ACHN (cell line): ENCODE results near the gene SOCS6.
"Not testable (repeated sequence)": the region's sequence is repeated elsewhere in the genome, so short reads cannot be mapped to it uniquely, and the experiment has no call there.

Source experiments
- DNase-seq: peaks from one replicate; pipeline ENCODE4 v3.0.0-alpha.2; 2015
- in situ Hi-C: cut with HindIII; loops from 2 replicates; pipeline ENCODE4 v1.10.0; 2017; ENCODE audit warnings: low sequenced_read_pairs, low pct_ligation_motif_present, low pct_unique_long_range_greater_than_20kb

SOCS6 gene

GRCh38 chr18:70337139-70337972 lies 48.5 kb downstream of the SOCS6 start:
- peak; percentile 79 for DNase-seq
- in situ Hi-C loops: no loop called here

DNA sequence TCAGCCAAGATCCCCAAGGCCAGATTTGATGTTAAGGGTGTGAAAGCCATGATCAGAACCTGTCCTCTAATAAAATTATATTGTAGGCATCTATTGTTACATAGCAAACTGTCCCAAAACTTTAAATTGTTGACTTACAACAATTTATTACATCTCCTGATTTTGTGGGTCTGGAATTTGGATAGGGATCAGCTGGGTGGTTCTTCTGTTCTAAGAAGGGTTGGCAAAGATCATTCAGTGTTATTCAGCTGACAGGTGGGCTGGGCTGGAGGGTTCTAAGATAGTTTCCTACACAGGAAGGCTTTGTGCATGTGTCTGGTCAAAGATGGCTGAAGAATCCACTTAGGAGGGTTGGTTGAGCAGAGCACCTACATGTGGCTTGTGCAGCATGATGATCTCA lies 50.0 kb downstream of the SOCS6 start:
- in situ Hi-C loops: no loop called here
- no peak for DNase-seq

DNA sequence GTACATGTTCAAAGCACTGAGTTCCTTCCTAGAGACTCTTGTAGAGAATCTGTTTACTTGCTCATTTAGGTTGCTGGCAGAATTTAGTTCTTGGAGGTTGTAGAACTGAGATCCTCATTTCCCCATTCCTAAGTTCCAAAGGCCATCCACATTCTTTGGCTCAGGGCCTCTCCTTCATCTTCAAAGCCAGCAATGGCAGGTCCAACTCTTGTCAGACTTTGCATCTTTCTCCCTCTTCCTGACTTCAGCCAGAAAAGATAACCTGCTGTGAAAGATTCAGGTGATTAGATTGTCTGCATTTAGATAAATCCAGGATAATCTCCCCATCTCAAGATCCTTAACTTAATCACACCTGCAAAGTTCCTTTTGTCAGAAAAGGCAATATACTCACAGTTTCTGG lies 51.1 kb downstream of the SOCS6 start:
- in situ Hi-C loops: no loop called here
- no peak for DNase-seq

DNA sequence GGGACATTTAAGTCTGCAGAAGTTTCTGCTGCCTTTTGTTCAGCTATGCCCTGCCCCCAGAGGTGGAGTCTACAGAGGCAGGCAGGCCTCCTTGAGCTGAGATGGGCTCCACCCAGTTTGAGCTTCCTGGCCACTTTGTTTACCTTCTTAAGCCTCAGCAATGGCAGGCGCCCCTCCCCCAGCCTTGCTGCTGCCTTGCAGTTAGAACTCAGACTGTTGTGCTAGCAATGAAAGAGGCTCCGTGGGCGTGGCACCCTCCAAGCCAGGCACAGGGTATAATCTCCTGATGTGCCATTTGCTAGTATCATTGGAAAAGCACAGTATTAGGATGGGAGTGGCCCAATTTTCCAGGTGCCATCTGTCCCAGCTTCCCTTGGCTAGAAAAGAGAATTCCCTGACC lies 59.6 kb downstream of the SOCS6 start:
- DNase-seq, in situ Hi-C loops: not testable (repeated sequence)

DNA sequence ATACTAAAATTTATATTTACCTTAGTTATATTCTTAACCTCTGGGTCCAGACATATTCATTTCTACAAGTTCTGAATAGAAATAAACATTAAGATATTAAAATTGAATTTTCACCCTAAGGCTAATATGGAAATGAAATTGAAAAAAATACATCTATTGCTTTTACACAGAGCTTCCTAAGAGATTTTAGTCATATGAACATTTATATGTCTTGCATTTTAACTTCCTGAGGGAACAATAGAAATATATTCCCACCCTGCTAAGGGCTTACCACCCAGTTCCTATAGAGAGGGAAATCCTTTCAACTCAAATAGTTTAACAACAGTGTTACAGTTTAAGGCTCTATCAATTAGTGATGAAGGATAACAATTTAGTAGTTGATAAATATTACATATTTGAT lies 60.5 kb downstream of the SOCS6 start:
- DNase-seq: no peak
- in situ Hi-C loops: no loop called here

- in situ Hi-C loops: no loop called here
Observed at GRCh38 chr18:70354080-70354479, 65.2 kb downstream of the SOCS6 start.

GRCh38 chr18:70354771-70355170 lies 65.9 kb downstream of the SOCS6 start:
- no peak for DNase-seq
- in situ Hi-C loops: no loop called here

More at GRCh38 chr18:70354080-70354479, 65.2 kb downstream of the SOCS6 start:
- no peak for DNase-seq

- in situ Hi-C loops: no loop called here
Observed at GRCh38 chr18:70355620-70356385, 67.0 kb downstream of the SOCS6 start.

GRCh38 chr18:70358105-70358406 lies 69.2 kb downstream of the SOCS6 start:
- DNase-seq: peak; percentile 66
- in situ Hi-C loops: not testable (repeated sequence)

More at GRCh38 chr18:70355620-70356385, 67.0 kb downstream of the SOCS6 start:
- no peak for DNase-seq

GRCh38 chr18:70359071-70359470 lies 70.2 kb downstream of the SOCS6 start:
- in situ Hi-C loops: no loop called here
- DNase-seq: no peak

GRCh38 chr18:70362258-70362657 lies 73.4 kb downstream of the SOCS6 start:
- in situ Hi-C loops: no loop called here
- no peak for DNase-seq

DNA sequence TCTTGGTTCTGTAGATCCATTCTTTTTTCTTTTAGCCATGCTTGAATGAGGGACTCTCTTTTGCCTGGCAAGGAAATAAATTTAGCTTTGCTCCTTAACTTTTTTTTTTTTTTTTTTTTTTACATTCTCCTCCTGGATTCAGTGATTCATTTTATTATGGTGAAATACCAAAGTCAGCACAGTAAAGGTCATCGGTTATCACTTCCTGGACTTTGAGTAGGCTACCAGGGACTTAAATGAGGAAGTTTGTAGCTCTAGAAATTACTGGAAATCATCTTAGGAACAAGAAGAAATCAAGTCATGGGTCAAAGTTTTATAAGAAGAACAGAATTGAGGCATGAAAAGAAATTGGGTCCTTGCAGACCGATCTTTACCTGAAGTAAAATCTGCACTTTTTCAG lies 75.0 kb downstream of the SOCS6 start:
- in situ Hi-C loops: no loop called here
- peak; percentile 14 for DNase-seq

GRCh38 chr18:70365361-70365760 lies 76.5 kb downstream of the SOCS6 start:
- in situ Hi-C loops: no loop called here
- no peak for DNase-seq

- no peak for DNase-seq
- in situ Hi-C loops: no loop called here
Observed at GRCh38 chr18:70366174-70366573, 77.3 kb downstream of the SOCS6 start.

- DNase-seq: no peak
- in situ Hi-C loops: no loop called here
Observed at GRCh38 chr18:70366670-70367069, 77.8 kb downstream of the SOCS6 start.

- DNase-seq, in situ Hi-C loops: not testable (repeated sequence)
Observed at GRCh38 chr18:70367344-70367743, 78.5 kb downstream of the SOCS6 start.

DNA sequence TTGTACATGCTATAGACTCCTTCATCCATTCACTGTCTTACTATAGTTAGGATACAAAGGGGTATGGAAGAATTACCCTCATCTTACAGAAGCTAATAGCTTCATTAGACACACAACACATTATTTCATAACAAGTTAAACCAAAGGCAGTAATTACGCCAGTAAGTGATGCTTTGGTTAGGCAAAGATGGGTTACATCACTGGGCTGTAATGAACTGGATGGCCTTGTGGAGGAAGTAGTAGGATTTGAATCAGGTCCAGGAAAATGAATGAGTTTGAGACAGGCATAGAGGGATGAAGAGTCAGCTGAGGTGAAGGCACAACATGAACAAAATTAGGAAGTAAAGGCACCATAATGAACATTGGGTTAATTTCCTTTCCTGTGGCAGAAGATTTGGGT lies 80.1 kb downstream of the SOCS6 start:
- DNase-seq: no peak
- in situ Hi-C loops: no loop called here

- in situ Hi-C loops: no loop called here
Observed at GRCh38 chr18:70370762-70371733, 82.2 kb downstream of the SOCS6 start.

DNA sequence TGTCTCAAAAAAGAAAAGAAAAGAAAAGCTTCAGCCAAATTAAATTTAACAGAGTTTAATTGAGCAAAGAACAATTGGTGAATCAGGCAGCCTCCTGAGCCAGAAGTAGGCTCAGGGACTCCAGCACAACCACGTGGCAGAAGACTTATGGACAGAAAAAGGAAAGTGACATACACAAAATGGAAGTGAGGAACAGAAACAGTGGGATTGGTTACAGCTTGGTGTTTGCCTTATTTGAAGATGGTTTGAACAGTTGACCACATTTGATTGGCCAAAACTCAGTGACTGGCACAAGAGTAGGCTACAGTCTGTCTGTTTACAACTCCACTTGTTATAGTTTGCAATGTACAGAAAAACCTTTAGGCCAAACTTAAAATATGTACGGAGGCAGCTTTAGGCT lies 83.1 kb downstream of the SOCS6 start:
- no peak for DNase-seq
- in situ Hi-C loops: no loop called here

More at GRCh38 chr18:70370762-70371733, 82.2 kb downstream of the SOCS6 start:
- no peak for DNase-seq
